Measurements from ENCODE around the gene TTC21B. TPM values are rescaled to one million over a fixed set of nuclear protein-coding genes. Genes with fewer than 3 reads are reported as not detected.
A peak's percentile ranks its signal among the peaks of the same experiment; 100 is the strongest.
"Not testable (repeated sequence)": the region's sequence is repeated elsewhere in the genome, so short reads cannot be mapped to it uniquely, and the experiment has no call there.

The TTC21B gene
- total RNA-seq, 1 experiment from 2014 or later, result 20.8 TPM

DNA sequence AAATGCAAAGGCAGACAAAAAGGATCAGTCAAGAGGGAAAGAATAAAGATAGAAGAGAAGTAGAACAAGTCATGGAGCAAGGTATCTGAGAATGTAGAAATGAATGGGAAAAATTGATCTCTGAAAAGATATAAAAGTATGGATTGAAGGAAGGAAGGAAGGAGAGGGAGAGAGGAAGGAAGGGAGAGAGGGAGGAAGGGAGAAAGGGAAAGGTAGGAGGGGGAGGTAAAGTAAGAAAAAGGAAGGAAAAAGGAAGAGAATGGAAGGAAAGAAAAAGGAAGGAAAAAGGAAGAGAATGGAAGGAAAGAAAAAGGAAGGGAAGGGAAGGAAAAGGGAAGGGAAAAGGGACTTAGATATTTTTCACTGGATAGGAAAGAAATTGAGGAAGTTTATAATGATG lies 31.5 kb upstream of the TTC21B start:
- ChIA-PET CTCF (no interaction called here), POLR2A (no interaction called here)
- H3K27ac Mint-ChIP-seq, result no peak overlapping the region
- H3K9me3 Mint-ChIP-seq, result no peaks in the 10 kb centered on the region
- no peaks in the 10 kb centered on the region for H3K36me3 Mint-ChIP-seq
- no peaks in the 10 kb centered on the region for H3K4me1 Mint-ChIP-seq
- no peaks in the 10 kb centered on the region; the same call in 1 of the 2 replicates for H3K27me3 Mint-ChIP-seq (ENCODE audit: low read depth)
- DNase-seq (ENCODE audit: low spot score) (no peak), ATAC-seq (no peak)
- TF ChIP-seq, protein P1, sequence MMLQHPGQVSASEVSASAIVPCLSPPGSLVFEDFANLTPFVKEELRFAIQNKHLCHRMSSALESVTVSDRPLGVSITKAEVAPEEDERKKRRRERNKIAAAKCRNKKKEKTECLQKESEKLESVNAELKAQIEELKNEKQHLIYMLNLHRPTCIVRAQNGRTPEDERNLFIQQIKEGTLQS (CRISPR knock-in tag; conservative IDR thresholded peaks at IDR 0.05), result no peak
- TF ChIP-seq, protein P2, sequence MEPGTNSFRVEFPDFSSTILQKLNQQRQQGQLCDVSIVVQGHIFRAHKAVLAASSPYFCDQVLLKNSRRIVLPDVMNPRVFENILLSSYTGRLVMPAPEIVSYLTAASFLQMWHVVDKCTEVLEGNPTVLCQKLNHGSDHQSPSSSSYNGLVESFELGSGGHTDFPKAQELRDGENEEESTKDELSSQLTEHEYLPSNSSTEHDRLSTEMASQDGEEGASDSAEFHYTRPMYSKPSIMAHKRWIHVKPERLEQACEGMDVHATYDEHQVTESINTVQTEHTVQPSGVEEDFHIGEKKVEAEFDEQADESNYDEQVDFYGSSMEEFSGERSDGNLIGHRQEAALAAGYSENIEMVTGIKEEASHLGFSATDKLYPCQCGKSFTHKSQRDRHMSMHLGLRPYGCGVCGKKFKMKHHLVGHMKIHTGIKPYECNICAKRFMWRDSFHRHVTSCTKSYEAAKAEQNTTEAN (CRISPR knock-in tag; IDR thresholded peaks at IDR 0.05), result no peak
- TF ChIP-seq TCF7 (CRISPR knock-in tag; IDR thresholded peaks at IDR 0.05; ENCODE audit: low read depth) (no peak), TP53 (CRISPR knock-in tag; IDR thresholded peaks at IDR 0.05) (no peak), ZBTB21 (CRISPR knock-in tag; IDR thresholded peaks at IDR 0.05; ENCODE audit: borderline replicate concordance) (no peak), OVOL2 (CRISPR knock-in tag; IDR thresholded peaks at IDR 0.05; ENCODE audit: borderline replicate concordance) (no peak), ESRRA (CRISPR knock-in tag; IDR thresholded peaks at IDR 0.05; ENCODE audit: borderline replicate concordance) (no peak), NR1H2 (CRISPR knock-in tag; IDR thresholded peaks at IDR 0.05) (no peak)
- TF ChIP-seq, protein P3, sequence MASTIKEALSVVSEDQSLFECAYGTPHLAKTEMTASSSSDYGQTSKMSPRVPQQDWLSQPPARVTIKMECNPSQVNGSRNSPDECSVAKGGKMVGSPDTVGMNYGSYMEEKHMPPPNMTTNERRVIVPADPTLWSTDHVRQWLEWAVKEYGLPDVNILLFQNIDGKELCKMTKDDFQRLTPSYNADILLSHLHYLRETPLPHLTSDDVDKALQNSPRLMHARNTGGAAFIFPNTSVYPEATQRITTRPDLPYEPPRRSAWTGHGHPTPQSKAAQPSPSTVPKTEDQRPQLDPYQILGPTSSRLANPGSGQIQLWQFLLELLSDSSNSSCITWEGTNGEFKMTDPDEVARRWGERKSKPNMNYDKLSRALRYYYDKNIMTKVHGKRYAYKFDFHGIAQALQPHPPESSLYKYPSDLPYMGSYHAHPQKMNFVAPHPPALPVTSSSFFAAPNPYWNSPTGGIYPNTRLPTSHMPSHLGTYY (CRISPR knock-in tag; IDR thresholded peaks at IDR 0.05), result no peak
- TF ChIP-seq, protein P4, sequence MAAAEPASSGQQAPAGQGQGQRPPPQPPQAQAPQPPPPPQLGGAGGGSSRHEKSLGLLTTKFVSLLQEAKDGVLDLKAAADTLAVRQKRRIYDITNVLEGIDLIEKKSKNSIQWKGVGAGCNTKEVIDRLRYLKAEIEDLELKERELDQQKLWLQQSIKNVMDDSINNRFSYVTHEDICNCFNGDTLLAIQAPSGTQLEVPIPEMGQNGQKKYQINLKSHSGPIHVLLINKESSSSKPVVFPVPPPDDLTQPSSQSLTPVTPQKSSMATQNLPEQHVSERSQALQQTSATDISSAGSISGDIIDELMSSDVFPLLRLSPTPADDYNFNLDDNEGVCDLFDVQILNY (CRISPR knock-in tag; IDR thresholded peaks at IDR 0.05), result no peak
- TF ChIP-seq, protein P5, sequence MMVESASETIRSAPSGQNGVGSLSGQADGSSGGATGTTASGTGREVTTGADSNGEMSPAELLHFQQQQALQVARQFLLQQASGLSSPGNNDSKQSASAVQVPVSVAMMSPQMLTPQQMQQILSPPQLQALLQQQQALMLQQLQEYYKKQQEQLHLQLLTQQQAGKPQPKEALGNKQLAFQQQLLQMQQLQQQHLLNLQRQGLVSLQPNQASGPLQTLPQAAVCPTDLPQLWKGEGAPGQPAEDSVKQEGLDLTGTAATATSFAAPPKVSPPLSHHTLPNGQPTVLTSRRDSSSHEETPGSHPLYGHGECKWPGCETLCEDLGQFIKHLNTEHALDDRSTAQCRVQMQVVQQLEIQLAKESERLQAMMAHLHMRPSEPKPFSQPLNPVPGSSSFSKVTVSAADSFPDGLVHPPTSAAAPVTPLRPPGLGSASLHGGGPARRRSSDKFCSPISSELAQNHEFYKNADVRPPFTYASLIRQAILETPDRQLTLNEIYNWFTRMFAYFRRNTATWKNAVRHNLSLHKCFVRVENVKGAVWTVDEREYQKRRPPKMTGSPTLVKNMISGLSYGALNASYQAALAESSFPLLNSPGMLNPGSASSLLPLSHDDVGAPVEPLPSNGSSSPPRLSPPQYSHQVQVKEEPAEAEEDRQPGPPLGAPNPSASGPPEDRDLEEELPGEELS (CRISPR knock-in tag; IDR thresholded peaks at IDR 0.05), result no peak
- no peak overlapping the region for H3K4me3 Mint-ChIP-seq

DNA sequence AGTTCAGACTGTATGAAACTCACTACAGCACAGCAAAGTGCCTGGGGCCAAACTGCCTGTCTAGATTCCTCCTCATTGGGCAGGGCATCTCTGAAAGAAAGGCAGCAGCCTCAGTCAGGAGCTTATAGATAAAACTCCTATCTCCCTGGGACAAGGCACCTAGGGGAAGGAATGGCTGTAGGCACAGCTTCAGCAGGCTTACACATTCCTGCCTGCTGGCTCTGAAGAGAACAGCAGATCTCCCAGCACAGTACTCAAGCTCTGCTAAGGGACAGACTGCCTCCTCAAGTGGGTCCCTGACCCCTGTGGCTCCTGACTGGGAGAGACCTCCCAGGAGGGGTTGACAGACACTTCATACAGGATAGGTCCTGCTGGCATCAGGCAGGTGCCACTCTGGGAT lies 18.6 kb upstream of the TTC21B start:
- peak; percentile 51; the same call in 1 of the 2 replicates for ATAC-seq
- H3K4me3 Mint-ChIP-seq; DNase-seq (ENCODE audit: low spot score); POLR2A ChIA-PET; H3K4me1 Mint-ChIP-seq; CTCF ChIA-PET; H3K27ac Mint-ChIP-seq; H3K27me3 Mint-ChIP-seq (ENCODE audit: low read depth); H3K36me3 Mint-ChIP-seq: not testable (repeated sequence)
- H3K9me3 Mint-ChIP-seq, result peaks cover 21% of the 10 kb centered on the region

DNA sequence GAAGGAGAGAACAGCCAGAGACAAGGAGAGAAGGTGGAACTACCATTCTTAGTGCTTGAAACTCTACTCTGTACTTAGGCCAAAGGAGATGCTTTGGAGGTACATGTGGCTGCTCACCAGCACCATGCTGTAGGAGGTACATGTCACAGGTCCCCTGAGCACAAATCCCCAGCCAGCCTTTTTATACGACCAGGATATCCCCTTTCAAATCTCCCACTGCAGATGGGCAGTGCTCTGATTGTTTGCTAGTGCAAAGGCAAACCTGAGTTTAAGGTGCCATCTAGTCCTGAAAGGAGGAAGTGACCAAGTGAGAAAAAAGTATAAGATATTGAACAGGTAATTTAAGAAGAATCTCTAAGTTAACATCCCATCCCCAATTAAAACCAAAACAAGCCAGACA lies 17.1 kb upstream of the TTC21B start:
- CTCF ChIA-PET, result no interaction called here
- peak; percentile 80 for ATAC-seq
- Mint-ChIP-seq H3K36me3 (no peaks in the 10 kb centered on the region), H3K4me3 (no peak overlapping the region), H3K9me3 (peaks cover 16% of the 10 kb centered on the region), H3K27me3 (ENCODE audit: low read depth) (no peaks in the 10 kb centered on the region), H3K4me1 (no peaks in the 10 kb centered on the region), H3K27ac (no peak overlapping the region)
- DNase-seq (ENCODE audit: low spot score), result no peak
- POLR2A ChIA-PET, result no interaction called here
- TF ChIP-seq, protein P6, sequence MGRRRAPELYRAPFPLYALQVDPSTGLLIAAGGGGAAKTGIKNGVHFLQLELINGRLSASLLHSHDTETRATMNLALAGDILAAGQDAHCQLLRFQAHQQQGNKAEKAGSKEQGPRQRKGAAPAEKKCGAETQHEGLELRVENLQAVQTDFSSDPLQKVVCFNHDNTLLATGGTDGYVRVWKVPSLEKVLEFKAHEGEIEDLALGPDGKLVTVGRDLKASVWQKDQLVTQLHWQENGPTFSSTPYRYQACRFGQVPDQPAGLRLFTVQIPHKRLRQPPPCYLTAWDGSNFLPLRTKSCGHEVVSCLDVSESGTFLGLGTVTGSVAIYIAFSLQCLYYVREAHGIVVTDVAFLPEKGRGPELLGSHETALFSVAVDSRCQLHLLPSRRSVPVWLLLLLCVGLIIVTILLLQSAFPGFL (CRISPR knock-in tag; IDR thresholded peaks at IDR 0.05; ENCODE audit: borderline replicate concordance), result no peak
- TF ChIP-seq TCF7 (CRISPR knock-in tag; IDR thresholded peaks at IDR 0.05; ENCODE audit: low read depth), result no peak
- TF ChIP-seq TEAD4 (CRISPR knock-in tag; IDR thresholded peaks at IDR 0.05), result no peak
- TF ChIP-seq GABPB1 (CRISPR knock-in tag; IDR thresholded peaks at IDR 0.05), result no peak
- TF ChIP-seq SMAD4 (CRISPR knock-in tag; IDR thresholded peaks at IDR 0.05), result no peak
- TF ChIP-seq, protein P7, sequence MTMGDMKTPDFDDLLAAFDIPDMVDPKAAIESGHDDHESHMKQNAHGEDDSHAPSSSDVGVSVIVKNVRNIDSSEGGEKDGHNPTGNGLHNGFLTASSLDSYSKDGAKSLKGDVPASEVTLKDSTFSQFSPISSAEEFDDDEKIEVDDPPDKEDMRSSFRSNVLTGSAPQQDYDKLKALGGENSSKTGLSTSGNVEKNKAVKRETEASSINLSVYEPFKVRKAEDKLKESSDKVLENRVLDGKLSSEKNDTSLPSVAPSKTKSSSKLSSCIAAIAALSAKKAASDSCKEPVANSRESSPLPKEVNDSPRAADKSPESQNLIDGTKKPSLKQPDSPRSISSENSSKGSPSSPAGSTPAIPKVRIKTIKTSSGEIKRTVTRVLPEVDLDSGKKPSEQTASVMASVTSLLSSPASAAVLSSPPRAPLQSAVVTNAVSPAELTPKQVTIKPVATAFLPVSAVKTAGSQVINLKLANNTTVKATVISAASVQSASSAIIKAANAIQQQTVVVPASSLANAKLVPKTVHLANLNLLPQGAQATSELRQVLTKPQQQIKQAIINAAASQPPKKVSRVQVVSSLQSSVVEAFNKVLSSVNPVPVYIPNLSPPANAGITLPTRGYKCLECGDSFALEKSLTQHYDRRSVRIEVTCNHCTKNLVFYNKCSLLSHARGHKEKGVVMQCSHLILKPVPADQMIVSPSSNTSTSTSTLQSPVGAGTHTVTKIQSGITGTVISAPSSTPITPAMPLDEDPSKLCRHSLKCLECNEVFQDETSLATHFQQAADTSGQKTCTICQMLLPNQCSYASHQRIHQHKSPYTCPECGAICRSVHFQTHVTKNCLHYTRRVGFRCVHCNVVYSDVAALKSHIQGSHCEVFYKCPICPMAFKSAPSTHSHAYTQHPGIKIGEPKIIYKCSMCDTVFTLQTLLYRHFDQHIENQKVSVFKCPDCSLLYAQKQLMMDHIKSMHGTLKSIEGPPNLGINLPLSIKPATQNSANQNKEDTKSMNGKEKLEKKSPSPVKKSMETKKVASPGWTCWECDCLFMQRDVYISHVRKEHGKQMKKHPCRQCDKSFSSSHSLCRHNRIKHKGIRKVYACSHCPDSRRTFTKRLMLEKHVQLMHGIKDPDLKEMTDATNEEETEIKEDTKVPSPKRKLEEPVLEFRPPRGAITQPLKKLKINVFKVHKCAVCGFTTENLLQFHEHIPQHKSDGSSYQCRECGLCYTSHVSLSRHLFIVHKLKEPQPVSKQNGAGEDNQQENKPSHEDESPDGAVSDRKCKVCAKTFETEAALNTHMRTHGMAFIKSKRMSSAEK (CRISPR knock-in tag; IDR thresholded peaks at IDR 0.05; ENCODE audit: borderline replicate concordance), result no peak
- TF ChIP-seq RELA (CRISPR knock-in tag; IDR thresholded peaks at IDR 0.05; ENCODE audit: borderline replicate concordance), result no peak
- TF ChIP-seq MYBL2 (CRISPR knock-in tag; IDR thresholded peaks at IDR 0.05), result no peak
- no peak for TF ChIP-seq PRRX2 (CRISPR knock-in tag; IDR thresholded peaks at IDR 0.05)
- TF ChIP-seq SMAD3 (CRISPR knock-in tag; IDR thresholded peaks at IDR 0.05; ENCODE audit: borderline replicate concordance), result no peak
